ENCODE measurements around the gene TRIM26. TPM values are rescaled to one million over a fixed set of nuclear protein-coding genes. Genes with fewer than 3 reads are reported as not detected.

The TRIM26 gene
- total RNA-seq, 1 experiment from 2014 or later, result 44.8 TPM

- H3K4me3 ChIP-seq (ENCODE audit: low read depth in 2 of 2, low read length in 2 of 2), result no peak overlapping the region
- DNase-seq (ENCODE audit: low read depth, low spot score), result no peak
- no peaks in the 10 kb centered on the region for H3K9me3 ChIP-seq (ENCODE audit: control insufficient read depth, insufficient read depth, low read depth, low read length)
- ChIA-PET CTCF (interaction anchor here (0.6 kb wide), 1 partner anchor 529 kb away, joined by 3 read pairs; no protein-coding TSS in a partner anchor), POLR2A (no interaction called here)
- intact Hi-C loops (cut with micrococcal nuclease; ENCODE audit: unreplicated experiment), result no loop called here
- in situ Hi-C loops (cut with HindIII; ENCODE audit: low pct_unique_long_range_greater_than_20kb, low sequenced_read_pairs), result no loop called here
- H3K4me1 ChIP-seq (ENCODE audit: control insufficient read depth, insufficient read depth, low read length), result no peaks in the 10 kb centered on the region
- no peak for TF ChIP-seq TCF7L2 (IDR thresholded peaks at IDR 0.05; ENCODE audit: low read depth, low read length)
- no peak for TF ChIP-seq SIN3A (IDR thresholded peaks at IDR 0.05; ENCODE audit: borderline replicate concordance, insufficient read depth, low read depth, low read length)
- TF ChIP-seq POLR2AphosphoS5 (IDR thresholded peaks at IDR 0.05; ENCODE audit: low read depth, low read length), result no peak
- BruUV-seq (replicated peaks), result no TSS peak
- ATAC-seq, result no peak
- H3K27ac ChIP-seq (ENCODE audit: low read length), result no peak overlapping the region
- H3K36me3 ChIP-seq (ENCODE audit: control insufficient read depth, insufficient read depth, low read length), result no peaks in the 10 kb centered on the region
- peaks cover 8% of the 10 kb centered on the region for H3K27me3 ChIP-seq (ENCODE audit: control insufficient read depth, insufficient read depth, low read length)
Observed at GRCh38 chr6:30147096-30147495, 66.1 kb downstream of the TRIM26 start.

- CTCF ChIA-PET, result no interaction called here
- TF ChIP-seq, protein P1, sequence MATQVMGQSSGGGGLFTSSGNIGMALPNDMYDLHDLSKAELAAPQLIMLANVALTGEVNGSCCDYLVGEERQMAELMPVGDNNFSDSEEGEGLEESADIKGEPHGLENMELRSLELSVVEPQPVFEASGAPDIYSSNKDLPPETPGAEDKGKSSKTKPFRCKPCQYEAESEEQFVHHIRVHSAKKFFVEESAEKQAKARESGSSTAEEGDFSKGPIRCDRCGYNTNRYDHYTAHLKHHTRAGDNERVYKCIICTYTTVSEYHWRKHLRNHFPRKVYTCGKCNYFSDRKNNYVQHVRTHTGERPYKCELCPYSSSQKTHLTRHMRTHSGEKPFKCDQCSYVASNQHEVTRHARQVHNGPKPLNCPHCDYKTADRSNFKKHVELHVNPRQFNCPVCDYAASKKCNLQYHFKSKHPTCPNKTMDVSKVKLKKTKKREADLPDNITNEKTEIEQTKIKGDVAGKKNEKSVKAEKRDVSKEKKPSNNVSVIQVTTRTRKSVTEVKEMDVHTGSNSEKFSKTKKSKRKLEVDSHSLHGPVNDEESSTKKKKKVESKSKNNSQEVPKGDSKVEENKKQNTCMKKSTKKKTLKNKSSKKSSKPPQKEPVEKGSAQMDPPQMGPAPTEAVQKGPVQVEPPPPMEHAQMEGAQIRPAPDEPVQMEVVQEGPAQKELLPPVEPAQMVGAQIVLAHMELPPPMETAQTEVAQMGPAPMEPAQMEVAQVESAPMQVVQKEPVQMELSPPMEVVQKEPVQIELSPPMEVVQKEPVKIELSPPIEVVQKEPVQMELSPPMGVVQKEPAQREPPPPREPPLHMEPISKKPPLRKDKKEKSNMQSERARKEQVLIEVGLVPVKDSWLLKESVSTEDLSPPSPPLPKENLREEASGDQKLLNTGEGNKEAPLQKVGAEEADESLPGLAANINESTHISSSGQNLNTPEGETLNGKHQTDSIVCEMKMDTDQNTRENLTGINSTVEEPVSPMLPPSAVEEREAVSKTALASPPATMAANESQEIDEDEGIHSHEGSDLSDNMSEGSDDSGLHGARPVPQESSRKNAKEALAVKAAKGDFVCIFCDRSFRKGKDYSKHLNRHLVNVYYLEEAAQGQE (IDR thresholded peaks at IDR 0.05; ENCODE audit: insufficient read depth in 1 of 2, low read depth in 2 of 2, low read length in 1 of 2), result no peak
- TF ChIP-seq TCF7L2 (IDR thresholded peaks at IDR 0.05; ENCODE audit: low read depth, low read length) (no peak), SIN3A (IDR thresholded peaks at IDR 0.05; ENCODE audit: borderline replicate concordance, insufficient read depth, low read depth, low read length) (no peak), CTCF (IDR thresholded peaks at IDR 0.05) (no peak), POLR2AphosphoS5 (IDR thresholded peaks at IDR 0.05; ENCODE audit: low read depth, low read length) (no peak)
Observed at GRCh38 chr6:30145818-30146217, 67.4 kb downstream of the TRIM26 start.

GRCh38 chr6:30144811-30145210 is 68.4 kb downstream of the TRIM26 start:
- POLR2A ChIA-PET, result no interaction called here
- no peak overlapping the region for H3K4me3 ChIP-seq (ENCODE audit: low read depth in 2 of 2, low read length in 2 of 2)
- no peak for DNase-seq (ENCODE audit: low read depth, low spot score)
- no peak for ATAC-seq
- CTCF ChIA-PET, result interaction anchor here (0.7 kb wide), 1 partner anchor 26 kb away, joined by 3 read pairs; no protein-coding TSS in a partner anchor
- TF ChIP-seq CTCF (IDR thresholded peaks at IDR 0.05) (no peak), TCF7L2 (IDR thresholded peaks at IDR 0.05; ENCODE audit: low read depth, low read length) (no peak), SIN3A (IDR thresholded peaks at IDR 0.05; ENCODE audit: borderline replicate concordance, insufficient read depth, low read depth, low read length) (no peak), POLR2AphosphoS5 (IDR thresholded peaks at IDR 0.05; ENCODE audit: low read depth, low read length) (no peak)
- TF ChIP-seq, protein P1 (IDR thresholded peaks at IDR 0.05; ENCODE audit: insufficient read depth in 1 of 2, low read depth in 2 of 2, low read length in 1 of 2), result no peak
- intact Hi-C loops (cut with micrococcal nuclease; ENCODE audit: unreplicated experiment) (no loop called here), in situ Hi-C loops (cut with HindIII; ENCODE audit: low pct_unique_long_range_greater_than_20kb, low sequenced_read_pairs) (no loop called here)
- no peak overlapping the region for H3K27ac ChIP-seq (ENCODE audit: low read length)
- H3K27me3 ChIP-seq (ENCODE audit: control insufficient read depth, insufficient read depth, low read length), result peaks cover 13% of the 10 kb centered on the region
- no peaks in the 10 kb centered on the region for H3K4me1 ChIP-seq (ENCODE audit: control insufficient read depth, insufficient read depth, low read length)
- H3K36me3 ChIP-seq (ENCODE audit: control insufficient read depth, insufficient read depth, low read length), result no peaks in the 10 kb centered on the region
- H3K9me3 ChIP-seq (ENCODE audit: control insufficient read depth, insufficient read depth, low read depth, low read length), result no peaks in the 10 kb centered on the region
- BruUV-seq (replicated peaks), result no TSS peak

More at GRCh38 chr6:30145818-30146217, 67.4 kb downstream of the TRIM26 start:
- no TSS peak for BruUV-seq (replicated peaks)
- H3K4me3 ChIP-seq (ENCODE audit: low read depth in 2 of 2, low read length in 2 of 2), result no peak overlapping the region
- H3K27me3 ChIP-seq (ENCODE audit: control insufficient read depth, insufficient read depth, low read length), result peaks cover 13% of the 10 kb centered on the region
- POLR2A ChIA-PET, result no interaction called here
- no peaks in the 10 kb centered on the region for H3K4me1 ChIP-seq (ENCODE audit: control insufficient read depth, insufficient read depth, low read length)
- H3K9me3 ChIP-seq (ENCODE audit: control insufficient read depth, insufficient read depth, low read depth, low read length), result no peaks in the 10 kb centered on the region
- DNase-seq (ENCODE audit: low read depth, low spot score) (no peak), ATAC-seq (no peak)
- H3K36me3 ChIP-seq (ENCODE audit: control insufficient read depth, insufficient read depth, low read length), result no peaks in the 10 kb centered on the region
- intact Hi-C loops (cut with micrococcal nuclease; ENCODE audit: unreplicated experiment) (no loop called here), in situ Hi-C loops (cut with HindIII; ENCODE audit: low pct_unique_long_range_greater_than_20kb, low sequenced_read_pairs) (no loop called here)
- no peak overlapping the region for H3K27ac ChIP-seq (ENCODE audit: low read length)

Data from Panc1 (cell line).